Mononuclear cell (primary cell): ENCODE data around the gene CHCHD3. TPM values are rescaled to one million over a fixed set of nuclear protein-coding genes. Genes with fewer than 3 reads are reported as not detected.

ENCODE experiments used
- H3K27me3 ChIP-seq: 2 replicates; pipeline ENCODE4 v1.6.0; 2011; ENCODE audit warnings: low read length, control low read depth; ENCODE audit not compliant: insufficient read depth
- H3K4me1 ChIP-seq: 2 replicates; pipeline ENCODE4 v1.5.1; 2011; ENCODE audit warnings: mild to moderate bottlenecking, low read length, control low read depth; ENCODE audit not compliant: insufficient read depth
- H3K4me3 ChIP-seq: 2 replicates; pipeline ENCODE4 v1.5.1; 2011; ENCODE audit warnings: mild to moderate bottlenecking, low read length, moderate library complexity
- H3K9me3 ChIP-seq: 2 replicates; pipeline ENCODE4 v1.5.1; 2011; ENCODE audit warnings: low read depth, mild to moderate bottlenecking, control low read depth, low read length
- total RNA-seq: library from RNA; depleted of rRNA; stranded (reverse); fragments of >200 nt; gene quantifications from one replicate; pipeline ENCODE4 v1.2.3, GENCODE V29; 2012

The CHCHD3 gene
- total RNA-seq, 1 donor = 31.1 TPM

GRCh38 chr7:133060004-133060403 lies 21.9 kb downstream of the CHCHD3 start:
- no peaks in the 10 kb centered on the region for H3K4me1 ChIP-seq
- no peaks in the 10 kb centered on the region for H3K27me3 ChIP-seq
- no peaks in the 10 kb centered on the region for H3K9me3 ChIP-seq

GRCh38 chr7:133059263-133059662 lies 22.6 kb downstream of the CHCHD3 start:
- Histone ChIP-seq H3K27me3 (no peaks in the 10 kb centered on the region), H3K4me3 (no peak overlapping the region), H3K9me3 (no peaks in the 10 kb centered on the region), H3K4me1 (no peaks in the 10 kb centered on the region)

More at GRCh38 chr7:133060004-133060403, 21.9 kb downstream of the CHCHD3 start:
- no peak overlapping the region for H3K4me3 ChIP-seq

GRCh38 chr7:133056370-133057238 lies 25.3 kb downstream of the CHCHD3 start:
- Histone ChIP-seq H3K4me1 (no peaks in the 10 kb centered on the region), H3K27me3 (no peaks in the 10 kb centered on the region), H3K9me3 (no peaks in the 10 kb centered on the region), H3K4me3 (no peak overlapping the region)

GRCh38 chr7:133054162-133054840 lies 27.6 kb downstream of the CHCHD3 start:
- Histone ChIP-seq H3K4me1 (no peaks in the 10 kb centered on the region), H3K27me3 (no peaks in the 10 kb centered on the region), H3K9me3 (no peaks in the 10 kb centered on the region), H3K4me3 (no peak overlapping the region)

GRCh38 chr7:133053321-133053891 lies 28.5 kb downstream of the CHCHD3 start:
- Histone ChIP-seq H3K4me3 (no peak overlapping the region), H3K27me3 (no peaks in the 10 kb centered on the region), H3K4me1 (no peaks in the 10 kb centered on the region), H3K9me3 (no peaks in the 10 kb centered on the region)

GRCh38 chr7:133052826-133053225 lies 29.1 kb downstream of the CHCHD3 start:
- H3K4me3 ChIP-seq = no peak overlapping the region
- no peaks in the 10 kb centered on the region for H3K27me3 ChIP-seq
- no peaks in the 10 kb centered on the region for H3K9me3 ChIP-seq
- H3K4me1 ChIP-seq = no peaks in the 10 kb centered on the region

- H3K4me3 ChIP-seq = no peak overlapping the region
- H3K4me1 ChIP-seq = no peaks in the 10 kb centered on the region
- no peaks in the 10 kb centered on the region for H3K9me3 ChIP-seq
- H3K27me3 ChIP-seq = no peaks in the 10 kb centered on the region
Observed at GRCh38 chr7:133052401-133052756, 29.5 kb downstream of the CHCHD3 start.

- Histone ChIP-seq H3K4me3 (no peak overlapping the region), H3K9me3 (no peaks in the 10 kb centered on the region), H3K4me1 (no peaks in the 10 kb centered on the region), H3K27me3 (no peaks in the 10 kb centered on the region)
Observed at GRCh38 chr7:133051719-133052400, 30.0 kb downstream of the CHCHD3 start.

- H3K27me3 ChIP-seq = no peaks in the 10 kb centered on the region
- H3K4me3 ChIP-seq = no peak overlapping the region
- H3K4me1 ChIP-seq = no peaks in the 10 kb centered on the region
- H3K9me3 ChIP-seq = no peaks in the 10 kb centered on the region
Observed at GRCh38 chr7:133051066-133051465, 30.8 kb downstream of the CHCHD3 start.

GRCh38 chr7:133050200-133050995 lies 31.5 kb downstream of the CHCHD3 start:
- H3K27me3 ChIP-seq = no peaks in the 10 kb centered on the region
- H3K4me1 ChIP-seq = no peaks in the 10 kb centered on the region
- no peak overlapping the region for H3K4me3 ChIP-seq

GRCh38 chr7:133048589-133048988 lies 33.3 kb downstream of the CHCHD3 start:
- no peaks in the 10 kb centered on the region for H3K27me3 ChIP-seq
- H3K9me3 ChIP-seq = no peaks in the 10 kb centered on the region
- no peak overlapping the region for H3K4me3 ChIP-seq
- H3K4me1 ChIP-seq = no peaks in the 10 kb centered on the region

More at GRCh38 chr7:133050200-133050995, 31.5 kb downstream of the CHCHD3 start:
- H3K9me3 ChIP-seq = no peaks in the 10 kb centered on the region

- H3K27me3 ChIP-seq = no peaks in the 10 kb centered on the region
- no peaks in the 10 kb centered on the region for H3K4me1 ChIP-seq
- H3K9me3 ChIP-seq = no peaks in the 10 kb centered on the region
- no peak overlapping the region for H3K4me3 ChIP-seq
Observed at GRCh38 chr7:133047321-133047720, 34.6 kb downstream of the CHCHD3 start.

- Histone ChIP-seq H3K27me3 (no peaks in the 10 kb centered on the region), H3K9me3 (no peaks in the 10 kb centered on the region), H3K4me3 (no peak overlapping the region), H3K4me1 (no peaks in the 10 kb centered on the region)
Observed at GRCh38 chr7:133044722-133045473, 37.0 kb downstream of the CHCHD3 start.

GRCh38 chr7:133040674-133041073 lies 41.2 kb downstream of the CHCHD3 start:
- H3K27me3 ChIP-seq = no peaks in the 10 kb centered on the region
- H3K4me1 ChIP-seq = no peaks in the 10 kb centered on the region
- no peaks in the 10 kb centered on the region for H3K9me3 ChIP-seq
- H3K4me3 ChIP-seq = no peak overlapping the region
